ENCODE measurements around the gene SRPRA.

- TF ChIP-seq POLR2A (IDR thresholded peaks at IDR 0.05) (no peak), CTCF (IDR thresholded peaks at IDR 0.05) (no peak)
These were observed 53.9 kb downstream of the SRPRA start for GRCh38 chr11:126214841-126215240.
